Right atrium auricular region (tissue), 2 donors: Measurements from ENCODE around the gene P4HB. TPM values are rescaled to one million over a fixed set of nuclear protein-coding genes. Genes with fewer than 3 reads are reported as not detected.

Experiments
- DNase-seq: peaks from one replicate; pipeline ENCODE4 v3.0.0-alpha.2; 2019; ENCODE audit warnings: low spot score
- H3K27ac ChIP-seq, 2 donors: fragments of 200-600 bp; sonication (generic); 1 replicate in 1 of 2; 2 replicates in 1 of 2; pipeline ENCODE4 v1.5.1; 2016 to 2019
- H3K27me3 ChIP-seq, 2 donors: fragments of 200-600 bp; sonication (generic); one replicate each; pipeline versions ENCODE4 v1.5.1 to v1.6.0; 2017 to 2019
- H3K36me3 ChIP-seq: fragments of 200-600 bp; sonication (generic); one replicate; pipeline ENCODE4 v1.5.1; 2016
- H3K4me1 ChIP-seq, 2 donors: fragments of 200-600 bp; sonication (generic); one replicate each; pipeline versions ENCODE4 v1.5.1 to v1.6.0; 2017 to 2019
- H3K4me3 ChIP-seq, 2 donors: fragments of 200-600 bp; sonication (generic); 1 replicate in 1 of 2; 2 replicates in 1 of 2; pipeline ENCODE4 v1.5.1; 2017 to 2019; ENCODE audit warnings: mild to moderate bottlenecking in 1 of 2, moderate library complexity in 1 of 2
- H3K9me3 ChIP-seq, 2 donors: fragments of 200-600 bp; sonication (generic); one replicate each; pipeline ENCODE4 v1.5.1; 2019
- CTCF ChIP-seq, 2 donors: fragments of 200-600 bp; sonication (generic); IDR thresholded peaks; one replicate each; pipeline ENCODE4 v1.5.1; 2019; ENCODE audit warnings: antibody characterized with exemption in 2 of 2
- total RNA-seq, 2 donors: library from RNA; depleted of rRNA; stranded (reverse); fragments of >200 nt; gene quantifications; one replicate each; pipeline ENCODE4 v1.1.0, GENCODE V29; 2016

P4HB gene
- total RNA-seq, 2 donors from 2014 or later: 321 to 426 TPM

GRCh38 chr17:81828656-81829055 is 31.7 kb downstream of the P4HB start:
- Histone ChIP-seq H3K27ac (no peak overlapping the region), H3K27me3 (no peaks in the 10 kb centered on the region), H3K4me1 (peaks cover 0 to 17% of the 10 kb centered on the region in 2 donors), H3K4me3 (no peak overlapping the region), H3K9me3 (no peaks in the 10 kb centered on the region), H3K36me3 (no peaks in the 10 kb centered on the region)
- no peak for TF ChIP-seq CTCF (IDR thresholded peaks at IDR 0.05)
- no peak for DNase-seq

GRCh38 chr17:81825841-81826466 is 34.4 kb downstream of the P4HB start:
- Histone ChIP-seq H3K4me1 (peaks cover 0 to 23% of the 10 kb centered on the region in 2 donors), H3K27me3 (no peaks in the 10 kb centered on the region), H3K4me3 (no peak overlapping the region), H3K9me3 (no peaks in the 10 kb centered on the region), H3K27ac (no peak overlapping the region), H3K36me3 (no peaks in the 10 kb centered on the region)
- DNase-seq: no peak
- no peak for TF ChIP-seq CTCF (IDR thresholded peaks at IDR 0.05)

GRCh38 chr17:81824595-81824994 is 35.7 kb downstream of the P4HB start:
- Histone ChIP-seq H3K27me3 (no peaks in the 10 kb centered on the region), H3K4me3 (no peak overlapping the region), H3K36me3 (no peaks in the 10 kb centered on the region), H3K9me3 (no peaks in the 10 kb centered on the region), H3K27ac (no peak overlapping the region), H3K4me1 (peaks cover 0 to 23% of the 10 kb centered on the region in 2 donors)
- no peak for DNase-seq
- TF ChIP-seq CTCF (IDR thresholded peaks at IDR 0.05): no peak

- no peak for DNase-seq
- Histone ChIP-seq H3K27ac (no peak overlapping the region), H3K36me3 (no peaks in the 10 kb centered on the region), H3K9me3 (no peaks in the 10 kb centered on the region), H3K4me1 (peaks cover 0 to 23% of the 10 kb centered on the region in 2 donors), H3K27me3 (no peaks in the 10 kb centered on the region), H3K4me3 (no peak overlapping the region)
- no peak for TF ChIP-seq CTCF (IDR thresholded peaks at IDR 0.05)
Observed at GRCh38 chr17:81823820-81824550, 36.4 kb downstream of the P4HB start.

- H3K27ac ChIP-seq: peak overlapping the region; percentile 78 to 88
- no peaks in the 10 kb centered on the region for H3K9me3 ChIP-seq
- TF ChIP-seq CTCF (IDR thresholded peaks at IDR 0.05): no peak
- no peaks in the 10 kb centered on the region for H3K27me3 ChIP-seq
- peaks cover 0 to 23% of the 10 kb centered on the region in 2 donors for H3K4me1 ChIP-seq
- DNase-seq: no peak
- H3K36me3 ChIP-seq: no peaks in the 10 kb centered on the region
- no peak overlapping the region for H3K4me3 ChIP-seq
Observed at GRCh38 chr17:81822996-81823819, 37.1 kb downstream of the P4HB start.
